Measurements from ENCODE around the gene ZNF333. TPM values are rescaled to one million over a fixed set of nuclear protein-coding genes. Genes with fewer than 3 reads are reported as not detected.

Gene ZNF333
- total RNA-seq, 1 experiment from 2014 or later, result 6.0 TPM

GRCh38 chr19:14770944-14771839 is 81.3 kb downstream of the ZNF333 start:
- H3K4me2 ChIP-seq (ENCODE audit: insufficient read depth, insufficient read length, low read length), result no peak overlapping the region
- H4K20me1 ChIP-seq (ENCODE audit: control insufficient read depth, insufficient read depth, insufficient read length), result no peaks in the 10 kb centered on the region
- no peak overlapping the region for H3K23ac ChIP-seq (ENCODE audit: insufficient read length, low read depth, low read length)
- H2AFZ ChIP-seq (ENCODE audit: low read length), result no peak overlapping the region
- no peak overlapping the region for H3K9ac ChIP-seq (ENCODE audit: extremely low read depth, insufficient read length, low read length)
- no peak overlapping the region for H4K91ac ChIP-seq (ENCODE audit: insufficient read length, low read depth, low read length)
- H2BK5ac ChIP-seq (ENCODE audit: insufficient read length, low read length), result no peak overlapping the region
- peaks cover 13 to 70% of the 10 kb centered on the region in 2 experiments; a peak in 3 of 5 replicates for H3K9me3 Mint-ChIP-seq
- peaks cover 2 to 3% of the 10 kb centered on the region in 2 experiments; a peak in 3 of 4 replicates for H3K4me1 Mint-ChIP-seq
- TF ChIP-seq CTCF (conservative IDR thresholded peaks at IDR 0.05), result no peak
- H3T11ph ChIP-seq (ENCODE audit: low read length), result no peak overlapping the region
- H3K79me1 ChIP-seq (ENCODE audit: insufficient read depth, low read depth, low read length, poor library complexity, severe bottlenecking), result no peaks in the 10 kb centered on the region
- peaks cover 2 to 10% (median 4%) of the 10 kb centered on the region in 3 experiments; a peak in 5 of 7 replicates for H3K36me3 Mint-ChIP-seq (ENCODE audit: insufficient read depth in 1 of 3, low read depth in 3 of 3)
- H2AK5ac ChIP-seq (ENCODE audit: insufficient read length, low read length), result no peak overlapping the region
- no peak overlapping the region; the same call in 1 of the 2 replicates for H3K14ac ChIP-seq (ENCODE audit: insufficient read depth, low read length)
- H2BK120ac ChIP-seq (ENCODE audit: low read depth, low read length, poor library complexity, severe bottlenecking), result no peak overlapping the region
- no peak overlapping the region for H3K27ac ChIP-seq (ENCODE audit: insufficient read length, low read depth, low read length)
- no peaks in the 10 kb centered on the region for H3K79me2 ChIP-seq (ENCODE audit: insufficient read depth, low read length)
- peaks cover 9% of the 10 kb centered on the region for H3K27me3 Mint-ChIP-seq (ENCODE audit: low read depth)
- no peak overlapping the region for H2BK15ac ChIP-seq (ENCODE audit: low read depth, low read length)
- H2BK20ac ChIP-seq (ENCODE audit: low read depth, low read length, poor library complexity, severe bottlenecking), result no peak overlapping the region
- no peak overlapping the region for H3K4me3 Mint-ChIP-seq
- H3K9me3 ChIP-seq (ENCODE audit: control insufficient read depth, low read depth, low read length), result no peaks in the 10 kb centered on the region
- H3K56ac ChIP-seq (ENCODE audit: insufficient read length, low read depth, low read length), result no peak overlapping the region
- H3K4ac ChIP-seq (ENCODE audit: low read depth, low read length), result no peak overlapping the region
- no peak overlapping the region for H4K5ac ChIP-seq (ENCODE audit: insufficient read length, low read depth, low read length)
- H3K18ac ChIP-seq (ENCODE audit: insufficient read length, low read depth, low read length), result no peak overlapping the region
- H3K27me3 ChIP-seq (ENCODE audit: insufficient read depth, low read length), result no peaks in the 10 kb centered on the region
- H3K27ac Mint-ChIP-seq, result no peak overlapping the region; a peak in 1 of 7 replicates
- peak; percentile 4 for DNase-seq
- peaks cover 5% of the 10 kb centered on the region for H3K23me2 ChIP-seq (ENCODE audit: insufficient read length, low read depth, low read length, poor library complexity, severe bottlenecking)
- no peaks in the 10 kb centered on the region for H3K4me1 ChIP-seq (ENCODE audit: insufficient read depth, low read length)
- H2BK12ac ChIP-seq (ENCODE audit: insufficient read length, low read depth, low read length), result no peak overlapping the region
- WGBS (ENCODE audit: extremely low coverage, insufficient read length, low lambda C conversion rate), result no CpG with 5 or more reads among the region's 11 CpGs
- no peak overlapping the region for H4K8ac ChIP-seq (replicated peaks; ENCODE audit: insufficient read length, low read depth, low read length)
